SK-N-SH treated with all-trans-retinoic acid at 6 μM for 48 hours (cell line): Measurements from ENCODE around the gene OR13J1.

Experiments used
- ATAC-seq: fragments of 200-7000 bp; cut with Tn5 transposase; 3 replicates; pipeline ENCODE4 v1.9.1; 2020; ENCODE audit warnings: mild to moderate bottlenecking, moderate library complexity
- ARNTL ChIP-seq: fragments of 450-650 bp; formaldehyde crosslinking; IDR thresholded peaks from 2 replicates; pipeline ENCODE4 v1.5.0; 2020; ENCODE audit warnings: low read depth, mild to moderate bottlenecking, moderate library complexity, borderline replicate concordance
- BACH2 ChIP-seq: fragments of 250-450 bp; sonication (Bioruptor Pico); IDR thresholded peaks from 2 replicates; pipeline ENCODE4 v1.9.0; 2021; ENCODE audit warnings: mild to moderate bottlenecking, borderline replicate concordance
- CREB5 ChIP-seq: fragments of 250-450 bp; sonication (Bioruptor Pico); IDR thresholded peaks from 2 replicates; pipeline ENCODE4 v1.5.1; 2020; ENCODE audit warnings: low read depth, mild to moderate bottlenecking, moderate library complexity
- CSDC2 ChIP-seq: fragments of 250-450 bp; sonication (Bioruptor Pico); IDR thresholded peaks from 2 replicates; pipeline ENCODE4 v1.5.0; 2020; ENCODE audit warnings: mild to moderate bottlenecking, moderate library complexity
- CSRNP3 ChIP-seq: fragments of 250-450 bp; sonication (Bioruptor Pico); IDR thresholded peaks from 2 replicates; pipeline ENCODE4 v1.5.1; 2021; ENCODE audit warnings: mild to moderate bottlenecking, moderate library complexity
- ESRRG ChIP-seq: fragments of 250-450 bp; sonication (Bioruptor Pico); IDR thresholded peaks from 2 replicates; pipeline ENCODE4 v1.6.1; 2021; ENCODE audit warnings: mild to moderate bottlenecking
- GLIS3 ChIP-seq: fragments of 250-450 bp; sonication (Bioruptor Pico); IDR thresholded peaks from 2 replicates; pipeline ENCODE4 v1.5.0; 2020; ENCODE audit warnings: mild to moderate bottlenecking, moderate library complexity
- ISL1 ChIP-seq: fragments of 250-450 bp; sonication (Bioruptor Pico); IDR thresholded peaks from 2 replicates; pipeline ENCODE4 v2.1.2; 2022; ENCODE audit warnings: mild to moderate bottlenecking, moderate library complexity
- OSR1 ChIP-seq: fragments of 250-450 bp; sonication (Bioruptor Pico); IDR thresholded peaks from 2 replicates; pipeline ENCODE4 v1.8.0; 2022; ENCODE audit warnings: moderate library complexity, mild to moderate bottlenecking, inconsistent platforms
- PATZ1 ChIP-seq: fragments of 250-450 bp; sonication (Bioruptor Pico); IDR thresholded peaks from 2 replicates; pipeline ENCODE4 v1.8.0; 2020; ENCODE audit warnings: mild to moderate bottlenecking, moderate library complexity, borderline replicate concordance
- POU6F1 ChIP-seq: fragments of 250-450 bp; sonication (Bioruptor Pico); IDR thresholded peaks from 2 replicates; pipeline ENCODE4 v1.8.0; 2021; ENCODE audit warnings: low read depth, mild to moderate bottlenecking, moderate library complexity, borderline replicate concordance
- PPARA ChIP-seq: fragments of 250-450 bp; sonication (Bioruptor Pico); IDR thresholded peaks from 2 replicates; pipeline ENCODE4 v1.5.0; 2020; ENCODE audit warnings: mild to moderate bottlenecking, borderline replicate concordance
- RARB ChIP-seq: fragments of 250-450 bp; sonication (Bioruptor Pico); IDR thresholded peaks from 2 replicates; pipeline ENCODE4 v1.8.0; 2021; ENCODE audit warnings: mild to moderate bottlenecking, moderate library complexity
- SNAI2 ChIP-seq: fragments of 250-450 bp; sonication (Bioruptor Pico); IDR thresholded peaks from 2 replicates; pipeline ENCODE4 v1.5.0; 2020; ENCODE audit warnings: mild to moderate bottlenecking, moderate library complexity
- TCF4 ChIP-seq: fragments of 250-450 bp; sonication (Bioruptor Pico); IDR thresholded peaks from 2 replicates; pipeline ENCODE4 v1.8.0; 2021; ENCODE audit warnings: mild to moderate bottlenecking, moderate library complexity, borderline replicate concordance
- TOX ChIP-seq: fragments of 250-450 bp; sonication (Bioruptor Pico); IDR thresholded peaks from 2 replicates; pipeline ENCODE4 v1.8.0; 2021; ENCODE audit warnings: mild to moderate bottlenecking, moderate library complexity, borderline replicate concordance
- TSHZ2 ChIP-seq: fragments of 250-450 bp; sonication (Bioruptor Pico); IDR thresholded peaks from 2 replicates; pipeline ENCODE4 v1.5.0; 2020; ENCODE audit warnings: mild to moderate bottlenecking, moderate library complexity
- ZC3H10 ChIP-seq: fragments of 250-450 bp; sonication (Bioruptor Pico); IDR thresholded peaks from 2 replicates; pipeline ENCODE4 v1.5.1; 2021; ENCODE audit warnings: mild to moderate bottlenecking, moderate library complexity
- ZFP3 ChIP-seq: fragments of 250-450 bp; sonication (Bioruptor Pico); IDR thresholded peaks from 2 replicates; pipeline ENCODE4 v1.5.0; 2020; ENCODE audit warnings: mild to moderate bottlenecking, moderate library complexity
- ZFP30 ChIP-seq: fragments of 450-650 bp; formaldehyde crosslinking; IDR thresholded peaks from 2 replicates; pipeline ENCODE4 v1.5.0; 2022; ENCODE audit warnings: mild to moderate bottlenecking, moderate library complexity
- ZNF565 ChIP-seq: fragments of 450-650 bp; formaldehyde crosslinking; conservative IDR thresholded peaks from 2 replicates; pipeline ENCODE4 v1.5.0; 2020; ENCODE audit warnings: low read depth, mild to moderate bottlenecking, moderate library complexity
- ZNF70 ChIP-seq: fragments of 450-650 bp; formaldehyde crosslinking; IDR thresholded peaks from 2 replicates; pipeline ENCODE4 v1.5.0; 2020; ENCODE audit warnings: mild to moderate bottlenecking, moderate library complexity
- ZNF8 ChIP-seq: fragments of 450-650 bp; formaldehyde crosslinking; IDR thresholded peaks from 2 replicates; pipeline ENCODE4 v1.5.0; 2020; ENCODE audit warnings: mild to moderate bottlenecking, moderate library complexity

Gene OR13J1

GRCh38 chr9:35870351-35870923 lies at the start of gene OR13J1:
OR13J1 (minus strand) TSS chr9:35870401; CDS start chr9:35870401, 0 bp downstream.
- TF ChIP-seq ZFP3 (no peak), ARNTL (CRISPR knock-in tag) (no peak), BACH2 (CRISPR knock-in tag) (no peak), ZNF565 (CRISPR knock-in tag) (no peak), ZNF70 (CRISPR knock-in tag) (no peak), SNAI2 (CRISPR knock-in tag) (no peak), POU6F1 (CRISPR knock-in tag) (no peak), ISL1 (CRISPR knock-in tag) (no peak), PPARA (CRISPR knock-in tag) (no peak), ZNF8 (CRISPR knock-in tag) (no peak), TOX (CRISPR knock-in tag) (no peak), ZC3H10 (CRISPR knock-in tag) (no peak), CSRNP3 (CRISPR knock-in tag) (no peak), CSDC2 (CRISPR knock-in tag) (no peak), PATZ1 (no peak), GLIS3 (CRISPR knock-in tag) (no peak), TCF4 (CRISPR knock-in tag) (no peak), ESRRG (CRISPR knock-in tag) (no peak), ZFP30 (CRISPR knock-in tag) (no peak)
- no peak for ATAC-seq

- ATAC-seq: no peak
- TF ChIP-seq SNAI2 (CRISPR knock-in tag) (no peak), ZNF8 (CRISPR knock-in tag) (no peak), ZNF565 (CRISPR knock-in tag) (no peak), BACH2 (CRISPR knock-in tag) (no peak), CSRNP3 (CRISPR knock-in tag) (no peak), PATZ1 (no peak), CREB5 (CRISPR knock-in tag) (no peak), OSR1 (CRISPR knock-in tag) (no peak), ZFP30 (CRISPR knock-in tag) (no peak), ESRRG (CRISPR knock-in tag) (no peak), RARB (CRISPR knock-in tag) (no peak), ISL1 (CRISPR knock-in tag) (no peak), POU6F1 (CRISPR knock-in tag) (no peak), PPARA (CRISPR knock-in tag) (no peak), ZFP3 (no peak), TSHZ2 (CRISPR knock-in tag) (no peak), TOX (CRISPR knock-in tag) (no peak), CSDC2 (CRISPR knock-in tag) (no peak)
Measured at GRCh38 chr9:35919212-35920008, 49.2 kb upstream of the OR13J1 start.
